Stimulated activated naive CD4-positive, alpha-beta T cell (primary cell): Measurements from ENCODE around the gene RAD18.

Source experiments
- DNase-seq, 6 experiments: peaks; one replicate each; lab custom pipeline; 2025; lab: John Stamatoyannopoulos, UW

Gene RAD18

GRCh38 chr3:8864402-8865350 lies 98.6 kb downstream of the RAD18 start:
- no peak for DNase-seq

DNA sequence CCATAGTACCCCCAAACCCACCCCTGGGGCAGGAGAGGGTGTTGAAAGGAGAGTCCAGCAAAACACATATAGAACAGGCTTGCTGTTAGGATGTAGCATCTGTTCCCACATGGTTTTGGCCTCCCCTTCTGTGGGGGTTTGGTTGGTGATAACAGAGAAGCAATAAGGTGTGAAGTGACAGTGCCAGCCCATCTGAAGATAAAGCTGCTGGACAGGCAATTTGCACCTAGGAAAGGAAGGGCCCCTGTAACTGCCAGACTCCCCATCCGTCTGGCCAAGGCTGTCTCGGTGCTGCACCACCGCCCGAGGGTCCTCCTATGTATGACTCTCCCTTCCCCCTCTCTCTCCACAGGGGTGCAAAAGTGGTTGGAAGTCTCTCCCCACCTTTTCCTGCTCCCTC lies 99.4 kb downstream of the RAD18 start:
- DNase-seq, result no peak

- no peak for DNase-seq
Observed at GRCh38 chr3:8857720-8858367, 105.4 kb downstream of the RAD18 start.

DNA sequence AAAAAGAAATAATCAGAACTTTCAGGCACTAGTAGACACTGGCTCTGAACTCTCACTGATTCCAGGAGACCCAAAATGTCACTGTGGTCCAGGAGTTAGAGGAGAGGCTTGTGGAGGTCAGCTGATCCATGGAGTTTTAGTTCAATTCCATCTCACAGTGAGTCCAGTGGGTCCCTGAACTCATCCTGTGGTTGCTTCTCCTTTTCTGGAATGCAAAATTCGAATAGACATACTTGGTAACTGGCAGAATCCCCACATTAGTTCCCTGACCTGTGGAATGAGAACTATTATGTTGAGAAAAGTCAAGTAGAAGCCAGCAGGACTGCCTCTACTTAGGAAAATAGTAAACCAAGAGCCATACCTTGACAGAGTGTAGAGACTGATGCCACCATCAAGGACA lies 106.6 kb downstream of the RAD18 start:
- no peak for DNase-seq

DNA sequence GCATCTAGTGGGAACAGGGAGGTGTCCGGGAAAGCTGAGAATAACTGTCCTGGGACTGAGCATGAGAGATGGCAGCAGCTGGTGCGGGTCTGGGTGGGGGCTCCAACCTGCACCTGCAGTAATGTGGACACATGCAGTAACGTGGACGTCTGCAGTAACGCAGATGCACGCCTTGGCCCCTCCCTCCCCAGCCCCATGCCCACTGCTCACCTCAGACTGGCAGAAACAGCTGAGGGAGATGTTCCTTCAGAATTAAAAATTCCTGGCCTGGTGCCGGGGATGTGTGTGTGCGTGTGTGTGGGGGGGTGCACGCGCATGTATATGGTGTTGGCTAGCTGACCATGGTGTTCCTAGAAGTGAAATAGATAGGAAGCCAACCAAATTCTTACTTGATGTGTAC lies 107.2 kb downstream of the RAD18 start:
- DNase-seq, result no peak

GRCh38 chr3:8854656-8855055 lies 108.6 kb downstream of the RAD18 start:
- no peak for DNase-seq

- no peak for DNase-seq
Observed at GRCh38 chr3:8853081-8853480, 110.2 kb downstream of the RAD18 start.

DNA sequence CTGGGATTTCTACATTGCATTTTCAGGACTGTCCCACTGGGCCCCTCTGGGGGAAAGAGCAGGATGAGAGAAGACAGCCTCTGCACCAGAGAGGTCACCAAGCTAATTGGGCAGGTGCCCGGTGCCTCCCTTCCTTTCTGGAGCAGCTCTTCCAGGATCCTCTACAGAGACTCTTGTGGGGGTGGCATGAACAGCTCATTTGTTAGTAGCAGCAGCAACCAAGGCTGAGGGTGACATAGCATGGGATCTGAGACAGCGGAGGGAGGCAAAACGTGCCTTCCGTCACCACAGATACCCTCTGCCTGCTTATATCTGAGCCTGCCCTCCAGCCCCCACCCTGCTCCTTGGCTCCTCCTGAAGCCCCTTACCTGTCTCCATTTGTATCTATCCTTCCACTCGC lies 110.8 kb downstream of the RAD18 start:
- DNase-seq, result no peak

GRCh38 chr3:8851703-8852102 lies 111.6 kb downstream of the RAD18 start:
- no peak for DNase-seq

DNA sequence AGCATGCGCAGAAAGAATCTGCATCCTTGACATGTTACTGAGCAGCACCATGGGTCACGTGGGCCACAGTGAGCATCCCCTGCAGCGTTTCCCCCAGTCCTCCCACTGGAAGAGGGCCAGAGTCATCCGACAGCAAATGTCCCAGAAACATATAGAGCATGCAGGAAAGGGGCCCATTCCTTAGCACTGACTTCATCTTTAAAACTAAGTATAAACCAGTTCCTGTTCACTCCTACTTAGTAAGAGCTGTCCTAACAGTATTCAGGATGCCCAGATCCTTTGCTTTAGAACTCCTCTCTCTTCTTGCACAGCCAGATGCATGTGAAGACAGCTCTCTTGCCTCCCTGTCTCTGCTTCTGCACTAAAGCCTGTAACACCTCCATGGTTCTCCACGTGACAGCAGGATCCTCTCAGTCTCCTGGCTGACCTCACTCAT lies 114.6 kb downstream of the RAD18 start:
- DNase-seq, result no peak

DNA sequence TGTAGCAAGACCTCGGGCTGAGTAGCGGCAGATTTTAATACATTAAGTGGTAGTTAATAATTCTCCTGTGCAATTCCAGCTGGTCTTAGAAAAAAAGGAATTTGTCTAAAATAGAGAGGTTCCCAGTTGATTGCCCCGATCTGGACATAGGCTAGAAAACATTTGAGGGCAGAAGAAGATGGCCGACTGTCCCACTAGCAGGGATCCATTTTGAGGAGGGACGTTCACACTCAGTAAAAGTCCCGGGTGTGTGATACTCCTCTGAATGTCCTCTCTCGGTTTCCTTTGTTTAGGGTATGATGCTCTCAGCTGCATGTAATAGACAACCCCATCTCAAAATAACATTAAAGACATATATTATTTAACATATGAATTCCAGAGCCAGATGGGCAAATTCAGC lies 116.0 kb downstream of the RAD18 start:
- DNase-seq, result no peak

- no peak for DNase-seq
Observed at GRCh38 chr3:8846176-8846575, 117.1 kb downstream of the RAD18 start.

- DNase-seq, result no peak
Observed at GRCh38 chr3:8845641-8846040, 117.6 kb downstream of the RAD18 start.

DNA sequence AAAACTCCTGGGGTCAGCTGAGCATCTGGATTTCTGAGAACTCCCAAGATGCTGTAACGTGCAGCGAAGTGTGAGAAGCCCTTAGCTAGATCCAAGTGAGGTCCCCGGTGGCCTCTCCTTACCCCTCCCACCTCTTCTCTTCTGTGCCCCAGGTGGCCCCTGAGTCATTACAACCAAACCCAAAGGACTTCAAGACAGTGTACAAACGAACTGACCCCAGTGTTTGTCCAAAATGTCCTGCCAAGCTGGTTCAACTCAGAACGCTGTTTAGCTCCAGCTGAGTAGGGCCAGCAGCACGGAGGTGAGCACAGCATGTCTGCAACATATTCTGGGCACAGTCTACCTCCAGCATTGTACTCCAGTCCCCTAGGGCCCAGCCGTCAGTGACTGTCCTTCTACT lies 119.9 kb downstream of the RAD18 start:
- no peak for DNase-seq

DNA sequence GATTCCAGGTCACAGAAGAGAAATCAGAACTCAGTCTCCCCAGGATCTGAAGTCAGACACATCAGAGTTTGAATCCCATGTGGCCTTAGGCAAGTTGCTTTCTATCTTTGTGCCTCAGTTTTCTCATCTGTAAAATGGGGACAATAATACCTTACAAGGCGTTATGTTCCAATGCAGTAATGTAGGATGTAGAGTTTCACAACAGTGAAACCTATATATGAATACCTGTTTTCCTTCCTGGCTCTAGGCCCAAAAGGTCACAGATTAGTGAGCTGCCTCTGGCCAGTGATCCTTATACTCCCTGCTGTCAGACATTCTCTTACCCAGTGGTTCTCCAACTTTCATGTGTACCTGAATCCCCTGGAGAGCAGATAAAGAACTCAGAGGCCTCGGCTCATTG lies 121.0 kb downstream of the RAD18 start:
- no peak for DNase-seq

- DNase-seq, result no peak
Observed at GRCh38 chr3:8841472-8841871, 121.8 kb downstream of the RAD18 start.

DNA sequence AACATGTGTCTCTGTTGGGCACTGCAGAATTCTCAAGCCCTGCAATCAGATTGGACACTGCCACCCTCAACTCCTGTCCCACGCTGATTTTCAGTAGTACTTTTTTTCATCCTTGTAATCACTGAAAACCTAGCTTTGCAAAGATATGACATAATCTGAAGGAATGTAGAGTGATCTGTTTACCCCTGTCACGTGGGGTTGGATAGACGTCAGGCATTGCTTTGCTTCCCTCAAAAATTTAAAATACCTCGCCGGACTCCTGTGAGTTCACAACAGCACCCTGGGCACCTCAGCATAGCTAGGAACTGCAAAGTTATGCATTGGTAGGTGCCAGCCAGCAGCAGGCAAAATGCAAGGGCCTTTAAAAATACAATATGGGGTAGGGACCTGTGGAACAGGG lies 122.7 kb downstream of the RAD18 start:
- no peak for DNase-seq

DNA sequence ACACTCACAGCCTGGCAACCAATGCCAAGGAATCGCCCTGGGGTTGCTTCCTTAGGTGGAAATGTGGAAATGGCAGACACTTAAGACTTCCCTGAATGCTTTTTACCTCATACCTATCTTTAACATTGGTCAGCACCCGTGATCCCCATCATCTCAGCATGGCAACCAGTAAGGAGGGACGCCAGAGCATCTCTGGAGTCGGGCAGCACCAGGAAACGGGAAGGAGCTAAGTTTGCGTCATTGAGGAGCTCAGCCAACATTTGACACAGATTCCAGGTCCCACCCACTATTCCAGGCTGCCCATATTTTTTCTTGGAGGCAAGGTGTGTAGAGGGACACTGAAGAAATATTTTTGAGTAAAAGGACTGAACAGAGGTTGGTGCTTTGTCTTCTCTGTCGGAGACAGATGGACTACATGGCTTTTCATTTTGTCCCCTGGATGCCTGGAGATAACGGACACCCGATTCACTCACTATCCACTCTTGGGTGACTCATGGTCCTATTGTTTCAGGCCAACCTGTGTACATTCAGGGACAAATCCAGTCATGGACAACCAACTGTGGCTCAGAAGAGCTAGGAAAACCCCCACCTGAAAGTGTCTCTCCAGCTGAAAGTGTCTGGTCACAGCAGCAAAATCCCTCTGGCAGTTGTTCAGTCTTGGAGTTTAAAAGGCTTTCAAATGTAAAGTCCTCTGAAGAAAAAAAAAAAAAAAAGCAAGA lies 123.5 kb downstream of the RAD18 start:
- no peak for DNase-seq

DNA sequence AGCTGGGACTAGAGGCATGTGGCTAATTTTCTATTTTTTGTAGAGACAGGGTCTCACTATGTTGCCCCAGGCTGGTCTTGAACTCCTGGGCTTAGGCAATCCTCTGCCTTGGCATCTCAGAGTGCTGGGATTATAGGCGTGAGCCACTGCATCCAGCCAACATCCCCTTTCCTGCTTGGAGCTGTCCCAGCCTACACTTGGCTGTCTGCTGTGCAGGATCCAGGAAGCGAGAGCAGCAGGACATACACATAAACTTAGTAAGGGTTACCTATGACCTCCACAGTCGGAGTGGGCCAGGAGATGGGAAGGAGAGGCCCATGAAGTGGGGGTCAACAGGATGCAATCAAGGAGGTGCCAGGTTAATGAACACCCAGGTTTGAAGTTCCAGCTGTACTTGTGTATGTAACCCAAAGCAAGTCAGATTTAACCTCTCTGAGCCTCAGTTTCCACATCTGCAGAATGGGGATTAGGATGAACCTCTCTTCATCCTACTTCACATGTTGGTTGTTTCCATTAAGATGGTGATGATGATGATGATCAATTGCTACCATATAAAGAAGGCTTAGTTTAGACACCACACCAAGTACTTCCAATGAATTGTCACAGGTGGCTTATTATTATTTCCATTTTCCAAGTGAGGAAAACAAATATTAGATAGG lies 124.4 kb downstream of the RAD18 start:
- no peak for DNase-seq

DNA sequence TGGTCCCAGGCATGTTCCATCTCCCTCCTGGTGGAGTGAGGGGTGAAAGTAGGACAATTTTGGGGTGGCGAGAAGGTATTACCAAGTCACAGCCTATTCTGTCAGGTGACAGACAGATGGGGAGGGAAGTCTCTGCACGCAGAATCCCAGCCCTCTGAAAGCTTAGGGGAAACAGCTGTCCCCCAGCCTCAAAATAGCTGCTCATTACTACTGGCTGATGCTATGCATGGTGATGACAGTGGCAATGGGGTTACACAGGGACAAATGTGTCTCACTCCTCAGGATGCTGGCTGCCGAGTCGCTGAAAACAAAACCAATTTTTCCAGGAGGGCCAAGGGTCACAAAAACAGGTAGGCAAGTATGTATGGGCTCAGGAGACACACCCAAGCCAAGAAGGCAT lies 125.0 kb downstream of the RAD18 start:
- DNase-seq, result no peak

DNA sequence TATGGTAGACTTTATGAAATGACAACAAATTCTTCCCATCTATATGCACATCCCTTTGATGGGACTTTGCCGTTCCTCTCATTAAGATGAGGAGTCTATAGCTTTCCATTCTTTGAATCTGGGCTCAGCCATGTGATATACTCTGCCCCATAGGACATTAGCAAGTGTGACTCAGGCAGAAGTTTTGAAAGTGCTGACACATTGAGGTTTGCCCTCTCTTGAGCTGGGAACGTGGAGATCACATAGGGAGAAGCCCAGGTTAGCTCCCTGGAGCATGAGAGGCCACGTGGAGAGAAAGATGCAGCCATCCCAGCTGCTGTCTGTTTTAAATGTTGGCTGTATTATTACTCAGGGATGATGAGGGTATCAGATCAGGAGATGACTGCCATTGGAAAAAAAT lies 126.1 kb downstream of the RAD18 start:
- no peak for DNase-seq

DNA sequence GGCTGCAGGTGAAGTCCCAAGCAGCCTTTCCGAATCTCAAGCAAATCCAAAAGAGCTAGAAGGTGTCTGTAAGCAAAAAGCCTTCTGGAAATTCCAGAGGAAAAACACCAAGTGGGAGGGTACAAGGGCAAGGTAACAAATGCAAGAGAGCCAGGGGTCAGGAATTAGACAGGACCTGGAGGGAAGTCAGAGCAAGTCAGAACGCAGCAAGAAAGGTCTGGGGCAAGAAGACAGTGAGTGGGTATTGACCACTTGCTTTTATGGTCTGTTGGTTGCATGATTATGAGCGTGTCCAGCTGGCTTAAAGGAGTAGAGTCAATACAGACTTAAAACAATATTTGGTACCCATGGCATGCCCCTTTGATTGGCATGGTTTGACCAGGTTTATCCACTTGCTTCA lies 127.2 kb downstream of the RAD18 start:
- no peak for DNase-seq
